Neural cell (in vitro differentiated cells): Measurements from ENCODE around the gene GALT. TPM values are rescaled to one million over a fixed set of nuclear protein-coding genes. Genes with fewer than 3 reads are reported as not detected.
A peak's percentile ranks its signal among the peaks of the same experiment; 100 is the strongest.

ENCODE experiments used
- H2AFZ ChIP-seq: fragments of 200-600, 300-800 bp; sonication (generic), shearing (Covaris generic); 2 replicates; pipeline ENCODE4 v1.6.0; 2014; ENCODE audit warnings: low read depth, mild to moderate bottlenecking, antibody characterized with exemption, low read length, moderate library complexity
- H3F3A ChIP-seq: fragments of 200-600 bp; shearing (Covaris generic); 2 replicates; pipeline ENCODE4 v1.6.1; 2016; ENCODE audit warnings: mild to moderate bottlenecking, moderate library complexity, mixed read lengths, antibody characterized with exemption, low read length; ENCODE audit not compliant: insufficient read depth, poor library complexity, severe bottlenecking
- H3K27ac ChIP-seq: fragments of 200-600, 300-800 bp; sonication (generic), shearing (Covaris generic); 2 replicates; pipeline ENCODE4 v1.5.1; 2014; ENCODE audit warnings: mild to moderate bottlenecking, low read length, moderate library complexity
- H3K27me3 ChIP-seq: fragments of 300-800, 200-600 bp; sonication (generic), shearing (Covaris generic); 2 replicates; pipeline ENCODE4 v1.6.0; 2014; ENCODE audit warnings: mild to moderate bottlenecking, low read depth, low read length, moderate library complexity; ENCODE audit not compliant: insufficient read depth
- H3K36me3 ChIP-seq: fragments of 300-800, 200-600 bp; sonication (generic), shearing (Covaris generic); 2 replicates; pipeline ENCODE4 v1.5.1; 2014; ENCODE audit warnings: mild to moderate bottlenecking, antibody characterized with exemption, low read length, moderate library complexity; ENCODE audit not compliant: insufficient read depth
- H3K4me2 ChIP-seq: fragments of 300-800, 200-600 bp; sonication (generic), shearing (Covaris generic); 2 replicates; pipeline ENCODE4 v1.6.0; 2014; ENCODE audit warnings: mild to moderate bottlenecking, low read length
- H3K4me3 ChIP-seq: fragments of 300-800, 200-600 bp; sonication (generic), shearing (Covaris generic); 2 replicates; pipeline ENCODE4 v1.5.1; 2014; ENCODE audit warnings: mild to moderate bottlenecking, low read length, moderate library complexity
- H3K79me2 ChIP-seq: fragments of 200-600 bp; shearing (Covaris generic); replicated peaks from 2 replicates; pipeline ENCODE4 v1.6.0; 2014; ENCODE audit warnings: mild to moderate bottlenecking, low read length, moderate library complexity; ENCODE audit not compliant: insufficient read depth
- H3K9ac ChIP-seq: fragments of 300-800, 200-600 bp; sonication (generic), shearing (Covaris generic); 2 replicates; pipeline ENCODE4 v1.6.1; 2016; ENCODE audit warnings: mild to moderate bottlenecking, low read length, mixed read lengths
- H3K9me2 ChIP-seq: fragments of 200-600 bp; shearing (Covaris generic); 2 replicates; pipeline ENCODE4 v1.6.1; 2016; ENCODE audit warnings: mild to moderate bottlenecking, low read length, mixed read lengths; ENCODE audit not compliant: insufficient read depth
- H3K9me3 ChIP-seq: fragments of 200-600, 300-800 bp; sonication (generic), shearing (Covaris generic); 2 replicates; pipeline ENCODE4 v1.6.1; 2016; ENCODE audit warnings: mild to moderate bottlenecking, mixed run types, low read length, moderate library complexity, mixed read lengths
- H4K20me1 ChIP-seq: fragments of 200-600 bp; shearing (Covaris generic); 2 replicates; pipeline ENCODE4 v1.6.1; 2016; ENCODE audit warnings: mild to moderate bottlenecking, mixed run types; ENCODE audit not compliant: insufficient read depth
- EP300 ChIP-seq: fragments of 450-650 bp; conservative IDR thresholded peaks from 2 replicates; pipeline ENCODE4 v1.6.1; 2014; ENCODE audit warnings: antibody characterized with exemption, mild to moderate bottlenecking, moderate library complexity; ENCODE audit not compliant: poor library complexity, severe bottlenecking
- EZH2 ChIP-seq: fragments of 200-600, 300-800 bp; shearing (Covaris generic), sonication (generic); IDR thresholded peaks from 2 replicates; pipeline ENCODE4 v1.6.1; 2014; ENCODE audit warnings: antibody characterized with exemption, low read length, borderline replicate concordance, mild to moderate bottlenecking; ENCODE audit not compliant: insufficient read depth, poor library complexity, severe bottlenecking
- MXI1 ChIP-seq: fragments of 450-650 bp; conservative IDR thresholded peaks from 2 replicates; pipeline ENCODE4 v1.6.1; 2014; ENCODE audit warnings: antibody characterized with exemption, mild to moderate bottlenecking; ENCODE audit not compliant: poor library complexity, severe bottlenecking
- POLR2AphosphoS5 ChIP-seq: IDR thresholded peaks from 2 replicates; pipeline ENCODE4 v1.6.1; 2012
- RAD21 ChIP-seq: fragments of 450-650 bp; conservative IDR thresholded peaks from 2 replicates; pipeline ENCODE4 v1.6.1; 2014; ENCODE audit warnings: antibody characterized with exemption, mild to moderate bottlenecking, moderate library complexity
- REST ChIP-seq: IDR thresholded peaks from 2 replicates; pipeline ENCODE4 v1.6.1; 2012; ENCODE audit warnings: borderline replicate concordance
- SMC3 ChIP-seq: fragments of 450-650 bp; conservative IDR thresholded peaks from 2 replicates; pipeline ENCODE4 v1.6.1; 2014; ENCODE audit warnings: antibody characterized with exemption, mild to moderate bottlenecking, moderate library complexity; ENCODE audit not compliant: poor library complexity
- TAF1 ChIP-seq: IDR thresholded peaks from 2 replicates; pipeline ENCODE4 v1.6.1; 2012; ENCODE audit warnings: low read depth
- polyA plus RNA-seq: library from polyadenylated mRNA; depleted of rRNA; stranded (reverse); fragments of >200 nt; gene quantifications from 2 replicates; pipeline ENCODE4 v1.2.3, GENCODE V29; 2014
- TF ChIP-seq, protein P1 (sequence below): fragments of 450-650 bp; IDR thresholded peaks from 2 replicates; pipeline ENCODE4 v1.5.1; 2014; ENCODE audit warnings: antibody characterized with exemption, mild to moderate bottlenecking, moderate library complexity; ENCODE audit not compliant: poor library complexity, severe bottlenecking

Gene GALT
- polyA plus RNA-seq, 1 donor from 2014 or later = 116 TPM

DNA sequence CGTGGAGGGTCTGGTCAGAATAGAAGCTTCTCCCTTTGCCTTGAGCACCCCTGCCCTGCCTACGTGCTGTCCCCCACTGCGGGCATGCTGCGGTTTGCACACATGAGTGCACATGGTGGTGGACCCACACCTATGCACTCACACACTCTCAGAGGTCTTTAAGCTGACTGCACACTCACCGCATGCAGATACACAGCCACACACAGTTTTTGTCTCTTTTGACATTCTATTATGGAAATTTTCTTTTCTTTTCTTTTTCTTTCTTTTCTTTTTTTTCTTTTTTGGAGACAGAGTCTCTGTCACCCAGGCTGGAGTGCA, 17.0 kb upstream of the GALT start:
- Histone ChIP-seq H3K4me3 (peak overlapping the region; percentile 62), H3F3A (no peaks in the 10 kb centered on the region), H3K9me2 (no peaks in the 10 kb centered on the region), H3K27ac (no peak overlapping the region), H3K27me3 (peaks cover 25% of the 10 kb centered on the region), H2AFZ (no peak overlapping the region), H3K4me2 (no peak overlapping the region), H3K9me3 (no peaks in the 10 kb centered on the region), H4K20me1 (no peaks in the 10 kb centered on the region), H3K36me3 (no peaks in the 10 kb centered on the region), H3K9ac (no peak overlapping the region), H3K79me2 (no peaks in the 10 kb centered on the region)
- TF ChIP-seq TAF1 (no peak), SMC3 (no peak), REST (no peak), POLR2AphosphoS5 (no peak), RAD21 (no peak), MXI1 (no peak), EP300 (no peak), EZH2 (no peak)
- TF ChIP-seq, protein P1, sequence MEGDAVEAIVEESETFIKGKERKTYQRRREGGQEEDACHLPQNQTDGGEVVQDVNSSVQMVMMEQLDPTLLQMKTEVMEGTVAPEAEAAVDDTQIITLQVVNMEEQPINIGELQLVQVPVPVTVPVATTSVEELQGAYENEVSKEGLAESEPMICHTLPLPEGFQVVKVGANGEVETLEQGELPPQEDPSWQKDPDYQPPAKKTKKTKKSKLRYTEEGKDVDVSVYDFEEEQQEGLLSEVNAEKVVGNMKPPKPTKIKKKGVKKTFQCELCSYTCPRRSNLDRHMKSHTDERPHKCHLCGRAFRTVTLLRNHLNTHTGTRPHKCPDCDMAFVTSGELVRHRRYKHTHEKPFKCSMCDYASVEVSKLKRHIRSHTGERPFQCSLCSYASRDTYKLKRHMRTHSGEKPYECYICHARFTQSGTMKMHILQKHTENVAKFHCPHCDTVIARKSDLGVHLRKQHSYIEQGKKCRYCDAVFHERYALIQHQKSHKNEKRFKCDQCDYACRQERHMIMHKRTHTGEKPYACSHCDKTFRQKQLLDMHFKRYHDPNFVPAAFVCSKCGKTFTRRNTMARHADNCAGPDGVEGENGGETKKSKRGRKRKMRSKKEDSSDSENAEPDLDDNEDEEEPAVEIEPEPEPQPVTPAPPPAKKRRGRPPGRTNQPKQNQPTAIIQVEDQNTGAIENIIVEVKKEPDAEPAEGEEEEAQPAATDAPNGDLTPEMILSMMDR = no peak

DNA sequence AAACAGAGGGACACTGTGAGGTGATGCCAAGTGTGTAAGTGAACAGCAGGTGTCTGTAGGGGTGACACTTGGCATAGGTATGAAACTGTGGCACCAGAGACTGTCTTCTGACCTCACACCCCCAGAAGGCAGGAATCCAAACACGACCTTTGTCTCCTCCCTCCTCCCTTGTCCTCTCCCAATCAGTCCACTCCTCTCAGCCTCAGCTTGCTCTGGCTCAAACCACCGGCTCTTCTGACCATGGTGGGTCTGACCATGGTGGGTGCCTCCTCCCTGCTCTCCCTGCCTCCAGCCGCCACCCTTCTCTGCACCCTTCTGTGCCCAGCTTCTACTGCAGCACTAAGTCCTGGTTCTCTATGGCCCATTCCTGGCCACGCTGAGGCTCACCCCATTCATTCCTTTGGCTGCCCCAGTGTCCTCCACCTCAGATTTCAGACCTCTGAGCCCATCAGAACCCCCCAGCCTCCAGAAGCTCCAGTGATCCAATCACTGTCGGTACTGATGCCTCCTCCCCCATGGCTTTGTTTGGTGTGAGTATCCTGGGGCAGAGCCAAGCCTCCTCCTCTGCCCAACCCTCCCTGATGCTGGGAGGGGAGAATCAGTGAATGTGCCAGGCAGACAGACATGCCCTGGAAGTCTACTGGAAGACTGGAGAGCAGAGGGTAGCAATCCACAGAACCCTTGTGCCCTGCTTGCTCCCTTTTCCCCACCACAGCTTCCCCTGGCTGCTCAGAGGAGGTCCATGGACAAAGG, 15.9 kb upstream of the GALT start:
- H3F3A ChIP-seq = no peaks in the 10 kb centered on the region
- no peaks in the 10 kb centered on the region for H3K79me2 ChIP-seq
- H2AFZ ChIP-seq = no peak overlapping the region
- no peak overlapping the region for H3K4me3 ChIP-seq
- H3K27ac ChIP-seq = no peak overlapping the region
- no peaks in the 10 kb centered on the region for H3K9me3 ChIP-seq
- no peak overlapping the region for H3K9ac ChIP-seq
- H3K9me2 ChIP-seq = no peaks in the 10 kb centered on the region
- TF ChIP-seq MXI1 (no peak), EP300 (no peak), SMC3 (no peak), REST (no peak), POLR2AphosphoS5 (no peak)
- H4K20me1 ChIP-seq = no peaks in the 10 kb centered on the region
- peaks cover 25% of the 10 kb centered on the region for H3K27me3 ChIP-seq
- no peak overlapping the region for H3K4me2 ChIP-seq
- H3K36me3 ChIP-seq = no peaks in the 10 kb centered on the region
